Effector CD8-positive, alpha-beta T cell (primary cell): ENCODE data around the gene MMD.

Experiments
- DNase-seq: peaks from one replicate; lab custom pipeline; 2025; lab: John Stamatoyannopoulos, UW

The MMD gene

DNA sequence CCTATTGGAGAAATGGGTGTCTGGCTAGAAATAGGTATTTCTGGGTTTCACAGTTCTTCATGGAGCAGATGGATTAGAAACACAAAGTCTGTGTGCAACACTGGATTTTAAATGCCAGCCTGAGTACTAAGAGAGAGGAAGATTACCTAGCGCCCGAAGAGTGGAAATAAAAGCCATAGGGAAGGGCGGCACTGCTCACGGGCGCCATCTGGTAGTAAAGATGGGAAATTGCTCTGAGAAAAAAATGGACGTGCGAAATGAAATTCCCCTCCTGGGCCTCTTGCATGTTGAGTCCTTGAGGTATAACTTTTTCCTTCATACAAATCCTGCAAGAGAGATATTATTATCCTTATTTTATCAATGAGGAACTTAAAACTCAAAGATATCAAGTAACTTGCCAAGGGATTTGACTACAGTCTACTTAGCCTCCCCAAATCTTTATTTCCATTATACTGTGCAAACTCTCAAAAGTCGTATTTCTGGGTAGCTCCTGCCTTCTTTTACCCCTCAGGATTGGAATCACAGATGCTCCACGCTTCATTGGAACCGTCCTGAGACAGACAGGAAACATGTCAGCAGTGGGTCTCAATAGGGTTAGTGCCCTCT is 72.8 kb downstream of the MMD start:
- DNase-seq: no peak

DNA sequence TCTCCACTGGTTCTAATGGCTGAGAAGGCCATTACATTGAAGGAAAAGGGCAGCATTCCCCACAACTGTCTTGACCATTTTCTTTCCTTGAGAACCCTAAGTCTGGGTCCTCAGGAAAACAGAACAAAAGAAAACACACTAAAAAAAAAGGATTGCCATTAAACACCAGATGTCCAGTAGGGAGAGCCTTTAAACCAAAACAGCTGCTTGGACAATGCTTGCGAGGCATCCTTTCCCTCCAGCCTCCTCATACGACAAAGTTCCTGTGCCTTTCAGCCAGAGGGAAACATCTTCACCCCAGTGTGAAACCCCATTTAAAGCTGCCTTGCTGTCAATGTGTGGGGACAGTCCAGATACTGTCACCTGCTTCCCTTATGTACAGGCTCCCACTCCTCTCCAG is 74.3 kb downstream of the MMD start:
- no peak for DNase-seq

DNA sequence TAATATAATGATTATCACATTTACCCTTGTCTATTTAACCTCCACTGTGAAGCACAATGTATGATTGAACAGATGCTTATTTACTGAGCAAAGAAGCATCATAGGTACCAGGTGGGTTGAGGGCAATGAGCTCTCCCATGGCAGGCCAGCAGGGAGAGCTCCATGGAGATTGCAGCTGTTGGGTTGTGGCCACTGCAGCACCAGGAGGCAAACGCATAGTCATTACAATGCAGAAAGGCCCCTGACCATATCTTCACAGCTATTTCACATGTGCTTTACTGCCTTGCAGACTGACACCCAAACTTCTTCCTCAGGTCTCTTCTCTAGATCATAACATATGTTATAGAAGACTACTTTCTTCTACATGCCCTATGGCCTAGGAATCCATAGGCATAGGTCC is 75.0 kb downstream of the MMD start:
- DNase-seq: no peak

DNA sequence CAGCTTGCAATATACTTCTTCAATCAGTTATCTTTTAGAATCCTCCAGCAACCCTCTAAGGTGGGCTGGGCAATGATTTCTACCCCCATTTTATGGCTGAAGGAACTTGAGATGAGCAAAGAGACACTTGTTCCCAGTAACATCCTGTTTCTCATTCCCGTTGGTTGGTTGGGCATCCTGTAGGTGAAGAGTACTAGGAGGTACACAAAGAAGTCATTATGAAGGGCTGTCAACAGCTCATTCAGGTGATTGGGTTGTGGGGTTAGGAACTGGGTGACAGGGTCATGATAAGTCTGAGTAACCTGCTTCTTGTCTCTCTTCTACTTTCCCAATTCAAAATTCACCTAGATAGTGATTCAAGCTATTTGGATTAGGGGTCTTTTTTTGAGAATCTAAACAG is 76.5 kb downstream of the MMD start:
- no peak for DNase-seq

DNA sequence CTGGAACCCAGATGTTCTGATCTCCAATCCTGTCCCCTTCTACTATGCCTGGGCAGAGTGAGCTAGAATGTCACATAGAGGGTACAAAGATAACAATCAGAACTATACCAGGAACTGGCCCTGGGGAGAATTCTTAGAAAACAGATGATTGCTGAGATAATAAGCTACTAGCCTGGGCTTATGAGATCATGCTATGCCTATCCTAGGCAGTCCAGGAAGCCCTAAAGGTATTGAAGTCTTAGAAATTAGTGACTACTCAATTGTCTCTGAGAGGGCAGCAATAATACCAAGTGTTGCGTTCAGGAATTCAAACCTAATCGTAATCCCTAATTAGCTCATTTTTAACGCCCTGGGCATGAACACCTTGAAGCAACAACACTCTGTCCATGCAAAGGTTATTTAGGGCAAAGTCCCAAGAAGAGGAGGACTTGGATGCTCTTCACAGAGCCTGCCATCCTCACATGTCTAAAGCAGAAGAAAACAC is 77.1 kb downstream of the MMD start:
- no peak for DNase-seq

DNA sequence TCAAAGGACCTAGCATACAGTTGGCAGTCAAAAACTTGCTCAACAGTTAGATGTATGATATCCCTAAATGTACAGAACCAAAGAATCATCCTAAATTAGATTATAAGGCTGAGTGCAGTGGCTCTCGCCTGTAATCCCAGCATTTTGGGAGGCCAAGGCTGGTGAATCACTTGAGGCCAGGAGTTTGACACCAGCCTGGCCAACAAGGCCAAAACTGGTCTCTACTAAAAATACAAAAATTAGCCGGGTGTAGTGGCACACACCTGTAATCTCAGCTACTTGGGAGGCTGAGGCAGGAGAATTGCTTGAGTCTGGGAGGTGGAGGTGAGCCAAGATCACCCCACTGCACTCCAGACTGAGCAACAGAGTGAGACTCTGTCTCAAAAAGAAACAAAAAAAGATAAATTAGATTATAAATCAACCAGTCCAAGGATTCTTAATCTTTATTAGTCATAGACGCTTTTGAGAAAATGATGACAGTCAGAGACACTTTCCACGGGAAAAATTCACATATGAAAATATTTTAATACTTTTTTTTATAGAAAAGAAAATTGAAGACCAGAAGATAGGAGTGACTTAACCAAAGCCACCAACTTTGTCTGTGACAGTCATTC is 77.6 kb downstream of the MMD start:
- DNase-seq: no peak

DNA sequence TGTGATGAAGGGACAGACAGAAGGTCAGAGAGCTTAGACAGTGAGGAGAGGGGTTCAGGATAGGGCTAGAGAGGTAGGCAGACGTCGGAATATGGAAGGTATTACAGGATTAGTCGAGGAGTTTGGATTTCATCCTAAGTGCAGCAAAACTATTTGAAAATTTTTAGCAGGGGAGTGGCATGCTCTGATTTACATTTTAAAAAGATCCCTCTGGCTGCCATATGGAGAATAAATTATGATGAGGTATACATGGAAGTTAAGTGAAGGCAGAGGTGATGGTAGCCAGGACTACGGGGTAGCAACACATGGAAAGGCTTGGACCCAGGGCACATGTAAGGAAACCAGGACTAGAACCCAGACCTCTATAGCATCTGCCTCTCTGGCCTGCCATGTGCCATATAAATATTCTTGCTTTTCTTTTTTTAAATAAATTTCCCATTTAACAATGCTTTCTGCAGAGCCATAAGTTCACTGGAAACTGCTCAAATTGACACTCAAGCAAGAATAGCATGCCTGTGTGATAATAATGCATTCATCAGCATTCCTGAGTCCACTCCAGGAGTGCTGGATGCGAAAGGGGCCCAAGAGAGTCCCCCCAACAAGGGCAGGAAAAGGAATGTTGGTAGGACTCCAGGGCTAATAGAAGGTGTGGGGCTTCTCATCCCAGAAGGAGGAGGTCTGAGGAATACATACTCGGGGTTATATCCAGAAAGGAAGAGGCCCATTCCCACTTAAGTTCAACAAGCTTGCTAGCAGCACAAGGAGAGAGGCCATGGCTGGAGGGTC is 78.6 kb downstream of the MMD start:
- DNase-seq: no peak
